C4-2B (cell line): ENCODE data around the gene VTCN1.

Source experiments
- H3K27ac ChIP-seq: fragments of 450-650 bp; 2 replicates; pipeline ENCODE4 v1.5.1; 2017
- CTCF ChIP-seq: fragments of 450-650 bp; conservative IDR thresholded peaks from 2 replicates; pipeline ENCODE4 v1.5.1; 2017; ENCODE audit warnings: mild to moderate bottlenecking
- ZFX ChIP-seq: fragments of 450-650 bp; IDR thresholded peaks from 2 replicates; pipeline ENCODE4 v1.6.1; 2017

The VTCN1 gene

DNA sequence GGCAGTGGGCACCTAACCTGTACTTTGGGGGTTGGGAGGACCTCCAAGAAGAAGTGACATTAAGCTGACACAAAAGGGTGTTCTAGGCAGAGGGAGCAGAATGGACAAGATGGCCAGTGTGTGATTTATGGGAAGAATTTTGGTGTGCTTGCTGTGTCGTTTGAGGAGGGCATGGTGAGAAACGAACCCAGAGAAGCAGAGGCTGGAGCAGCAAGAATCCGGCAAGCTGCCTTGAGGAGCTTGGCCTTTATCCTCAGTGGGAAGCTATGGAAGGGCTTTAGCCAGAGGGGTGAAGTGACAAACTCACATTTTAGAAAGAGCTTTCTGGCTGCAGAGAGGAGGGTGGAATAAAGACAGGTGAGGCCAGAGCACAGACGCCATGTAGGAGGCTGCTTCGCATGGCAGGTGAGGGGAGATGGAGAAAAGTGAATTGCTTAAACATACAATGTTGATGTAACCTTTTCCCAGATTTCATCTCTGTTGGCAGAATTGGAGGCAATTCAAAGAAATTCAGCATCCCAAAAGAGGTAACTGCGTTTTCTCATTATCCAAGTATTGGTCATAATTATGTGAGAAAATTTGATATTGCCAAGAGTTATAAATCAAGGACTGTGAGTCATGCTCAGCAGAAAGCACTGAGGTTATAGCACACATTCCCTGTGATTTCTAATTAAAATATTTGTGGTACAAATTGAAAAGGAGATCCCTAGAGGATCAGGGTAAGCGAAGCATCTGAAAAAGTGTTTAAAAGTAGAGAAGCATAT lies 115.7 kb downstream of the VTCN1 start:
- no peak overlapping the region for H3K27ac ChIP-seq
- no peak for TF ChIP-seq CTCF
- no peak for TF ChIP-seq ZFX

DNA sequence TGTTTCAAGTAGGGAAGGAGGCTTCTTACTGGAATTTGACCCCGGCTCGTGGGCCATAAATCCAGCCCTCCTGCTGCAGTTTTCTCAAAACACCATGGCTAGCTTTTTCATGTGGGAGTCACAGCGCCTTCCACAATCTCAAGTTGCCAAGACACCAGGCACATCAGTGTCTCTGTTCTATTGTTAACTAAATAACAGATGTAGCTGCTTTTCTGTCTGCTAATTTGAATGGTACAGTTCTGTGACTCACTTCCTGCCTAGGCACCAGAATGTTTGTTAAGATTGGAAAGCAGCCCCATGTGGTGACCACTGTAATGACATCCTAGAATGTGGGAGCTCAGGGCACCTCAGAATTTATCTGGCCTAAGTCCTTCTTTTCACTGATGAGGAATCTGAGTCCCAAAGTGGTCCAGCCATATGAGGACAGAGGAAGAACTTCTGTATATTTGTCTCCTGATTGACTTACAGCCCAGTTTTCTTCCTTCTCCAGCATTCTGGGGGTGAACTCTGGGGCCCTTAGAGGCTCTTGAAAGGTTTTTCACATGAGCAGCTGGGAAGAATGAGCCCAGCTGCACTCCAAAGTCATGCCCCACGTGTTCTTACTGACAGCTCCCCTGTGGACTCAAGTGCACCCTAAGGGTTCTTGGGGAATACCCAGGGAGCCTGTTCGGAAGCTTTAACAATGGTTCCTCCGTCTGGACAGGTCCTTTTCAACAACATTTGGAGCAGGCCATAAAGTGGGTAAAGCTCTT lies 116.7 kb downstream of the VTCN1 start:
- H3K27ac ChIP-seq: no peak overlapping the region
- TF ChIP-seq CTCF (peak; percentile 20; the same call in 1 of the 2 replicates), ZFX (no peak)
